Activated CD8-positive, alpha-beta memory T cell treated with anti-CD3 and anti-CD28 coated beads for 24 hours (primary cell): ENCODE results near the gene MAPK11.
"Not testable (repeated sequence)": the region's sequence is repeated elsewhere in the genome, so short reads cannot be mapped to it uniquely, and the experiment has no call there.

Experiments
- DNase-seq: peaks from one replicate; pipeline ENCODE4 v3.0.0-alpha.2; 2020

The MAPK11 gene

DNA sequence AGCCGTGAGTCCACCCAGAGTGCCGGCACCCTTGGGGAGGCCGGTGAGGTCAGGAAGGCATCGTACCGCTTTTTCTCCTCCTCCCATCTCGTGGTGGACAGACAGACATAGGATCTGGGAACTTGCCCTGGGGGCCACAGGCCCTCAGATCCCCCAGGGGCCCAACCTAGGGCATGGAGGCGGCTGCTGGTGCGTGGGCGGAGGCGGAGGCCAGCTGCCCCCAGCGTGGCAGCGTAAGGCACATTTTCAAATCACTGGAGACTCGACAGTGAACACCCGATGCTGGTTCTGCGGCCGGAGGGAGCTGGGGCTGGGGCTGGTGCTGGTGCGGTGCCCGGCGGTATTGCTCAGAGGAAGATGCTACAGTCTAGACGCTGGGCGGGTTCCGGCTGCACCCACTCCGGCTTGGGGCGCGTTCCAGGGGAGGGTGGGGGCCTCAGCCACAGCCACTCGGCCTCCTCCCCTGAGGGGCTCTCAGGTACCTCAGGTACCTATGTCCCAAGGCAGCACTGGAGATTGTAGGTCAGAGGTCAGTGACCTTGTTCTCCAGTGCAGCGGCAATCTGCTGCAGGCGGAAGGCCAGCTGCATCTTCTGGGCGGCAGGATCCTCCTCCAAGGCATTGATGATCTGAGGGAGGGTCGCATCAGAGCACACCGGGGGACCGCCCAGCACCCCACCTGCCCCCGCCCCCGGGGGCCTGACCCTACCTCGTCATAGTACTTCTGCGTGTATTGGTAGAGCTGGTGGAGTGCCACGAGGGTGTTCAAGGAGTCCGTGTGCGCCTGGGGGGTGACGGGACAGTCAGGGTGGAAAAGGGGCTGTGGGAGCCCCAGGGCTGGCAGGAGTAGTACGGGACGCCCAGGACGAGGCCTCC is 5.2 kb upstream of the MAPK11 start:
- no peak for DNase-seq

- DNase-seq: no peak
These were observed 4.6 kb upstream of the MAPK11 start for GRCh38 chr22:50274771-50275170.

DNA sequence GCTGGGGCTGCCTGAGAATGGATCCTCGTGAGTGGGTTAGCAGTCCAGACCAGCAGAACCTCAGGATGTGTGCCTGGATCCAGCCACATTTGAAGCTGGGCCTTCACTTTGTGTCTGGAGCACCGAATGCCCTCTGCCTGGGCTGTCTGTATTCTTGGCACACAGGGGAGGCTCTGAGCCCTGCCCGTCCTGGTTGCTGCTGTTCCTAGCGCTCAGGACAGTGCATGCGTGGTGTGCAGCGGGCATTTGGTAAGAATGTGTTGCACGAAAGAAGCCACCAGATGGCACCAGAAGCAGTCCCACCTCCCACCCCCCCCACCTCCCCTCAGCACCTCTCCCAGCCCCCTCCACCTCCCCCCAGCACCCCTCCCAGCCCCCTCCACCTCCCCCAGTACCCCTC is 4.1 kb upstream of the MAPK11 start:
- DNase-seq: no peak

DNA sequence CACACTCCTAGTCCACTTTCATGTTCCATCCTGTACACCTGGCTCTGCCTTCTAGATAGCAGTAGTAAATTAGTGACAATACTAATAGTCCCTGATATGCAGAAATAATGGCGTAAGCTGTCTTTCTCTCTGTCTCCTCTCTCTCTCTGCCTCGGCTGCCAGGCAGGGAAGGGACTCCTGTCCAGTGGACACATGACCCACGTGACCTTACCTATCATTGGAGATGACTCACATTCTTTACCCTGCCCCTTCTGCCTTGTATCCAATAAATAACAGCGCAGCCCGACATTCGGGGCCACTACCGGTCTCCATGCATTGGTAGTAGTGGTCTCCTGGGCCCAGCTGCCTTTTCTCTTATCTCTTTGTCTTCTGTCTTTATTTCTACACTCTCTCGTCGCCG is 3.6 kb upstream of the MAPK11 start:
- DNase-seq: not testable (repeated sequence)

DNA sequence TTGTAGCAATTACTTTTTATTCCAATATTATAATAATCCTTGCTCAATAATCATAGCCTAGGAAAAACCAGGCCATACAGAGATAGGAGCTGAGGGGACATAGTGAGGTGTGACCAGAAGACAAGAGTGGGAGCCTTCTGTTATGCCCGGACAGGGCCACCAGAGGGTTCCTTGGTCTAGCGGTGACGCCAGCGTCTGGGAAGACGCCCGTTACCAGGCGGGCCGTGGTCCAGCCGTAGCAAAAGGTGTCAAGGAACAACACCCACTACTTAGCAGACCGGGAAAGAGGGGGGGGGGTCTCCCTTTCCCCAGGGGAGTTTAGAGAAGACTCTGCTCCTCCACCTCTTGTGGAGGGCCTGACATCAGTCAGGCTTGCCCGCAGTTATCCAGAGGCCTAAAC is 3.2 kb upstream of the MAPK11 start:
- not testable (repeated sequence) for DNase-seq

DNA sequence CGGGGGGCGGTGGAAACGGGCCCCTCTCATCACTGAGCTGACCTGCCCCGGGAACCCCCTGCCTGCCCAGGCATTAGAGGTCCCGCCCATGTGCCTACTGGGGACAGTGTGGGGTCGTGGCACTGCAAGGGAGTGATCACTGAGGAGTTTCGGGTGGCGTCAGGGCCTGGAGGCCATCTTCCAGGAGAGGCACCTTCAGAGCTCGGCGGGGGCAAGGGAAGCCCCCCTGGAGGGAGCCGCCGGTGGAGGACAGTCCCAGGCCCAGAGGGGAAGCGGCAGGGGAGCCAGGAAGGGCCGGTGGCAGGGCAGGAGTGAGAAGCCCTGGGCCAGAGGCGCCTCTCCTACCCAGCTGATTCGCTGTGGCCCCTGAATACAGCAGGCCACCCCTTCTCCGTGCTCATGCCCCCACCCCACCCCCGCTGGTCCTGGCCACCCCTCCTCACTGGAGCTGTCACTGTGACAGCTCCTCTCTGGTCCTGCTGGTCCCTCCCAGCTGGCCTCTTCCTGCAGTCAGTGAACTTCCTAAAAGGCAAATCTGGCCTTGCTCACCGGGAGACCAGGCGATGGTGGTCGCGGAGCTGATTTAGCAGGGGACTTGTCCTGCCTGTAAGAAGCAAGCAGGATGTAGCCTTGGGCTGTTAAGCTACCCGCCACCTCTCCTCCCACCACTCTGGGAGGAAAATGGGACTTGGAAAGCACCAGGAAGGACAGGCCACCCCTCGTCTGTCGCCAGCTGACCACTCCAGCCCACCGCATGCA is 2.0 kb upstream of the MAPK11 start:
- DNase-seq: no peak

GRCh38 chr22:50271519-50271970 is 1.4 kb upstream of the MAPK11 start:
- no peak for DNase-seq

DNA sequence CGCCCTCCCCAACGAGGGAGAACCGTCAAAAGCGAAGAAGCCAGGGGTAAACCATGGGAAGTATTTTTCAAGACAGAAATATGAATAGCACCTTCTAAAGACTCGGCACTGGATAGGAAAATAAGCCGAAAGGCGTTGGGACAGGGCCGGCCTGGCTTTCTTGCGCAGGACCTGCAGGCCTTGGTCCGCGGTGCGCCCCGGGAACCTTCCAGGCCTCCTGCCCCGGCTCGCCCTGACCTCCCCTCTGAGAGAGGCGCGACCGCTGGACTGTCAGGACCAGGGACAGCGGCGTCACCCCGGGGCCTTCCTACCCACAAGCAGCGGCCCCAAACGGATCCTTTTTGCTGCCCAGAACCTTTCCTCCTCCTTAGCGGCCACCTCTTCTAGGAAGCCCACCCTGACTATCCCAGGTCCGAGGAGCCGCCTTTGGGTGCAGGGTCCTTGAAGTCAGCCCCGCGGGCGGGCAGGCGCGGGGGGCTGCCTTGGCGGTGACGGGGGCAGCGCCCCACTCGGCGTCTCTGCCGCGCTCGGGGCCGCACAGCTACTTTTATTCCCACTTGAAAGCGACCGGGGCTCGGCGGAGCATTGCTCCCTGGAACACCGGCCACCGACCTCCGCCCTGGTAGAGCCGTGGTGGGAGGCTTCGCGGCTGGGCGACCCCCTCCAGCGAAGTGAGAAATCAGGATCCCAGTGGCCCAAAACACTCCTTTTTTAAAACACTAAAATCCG is 650 bp upstream of the MAPK11 start:
- DNase-seq: peak; percentile 86

- no peak for DNase-seq
These were observed 609 bp downstream of the MAPK11 start for GRCh38 chr22:50269573-50269969.

- DNase-seq: no peak
These were observed 1.5 kb downstream of the MAPK11 start for GRCh38 chr22:50268655-50269113.

GRCh38 chr22:50267591-50268390 is 2.4 kb downstream of the MAPK11 start:
- DNase-seq: no peak

DNA sequence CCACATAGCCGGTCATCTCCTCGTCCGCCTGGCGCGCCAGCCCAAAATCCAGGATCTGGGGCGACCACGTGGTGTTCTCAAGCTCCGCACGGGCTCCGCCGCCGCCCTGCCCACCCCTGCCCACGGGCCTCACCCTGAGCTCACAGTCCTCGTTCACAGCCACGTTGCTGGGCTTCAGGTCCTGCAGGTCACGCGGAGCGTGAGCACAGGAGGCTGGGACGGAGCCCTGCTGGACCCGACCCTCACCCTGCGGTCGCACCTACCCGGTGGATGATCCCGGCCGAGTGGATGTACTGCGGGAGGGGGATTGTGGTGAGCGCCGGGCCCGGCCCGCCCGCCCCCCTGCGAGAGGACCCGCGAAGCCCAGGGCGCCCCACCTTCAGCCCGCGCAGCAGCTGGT is 3.2 kb downstream of the MAPK11 start:
- no peak for DNase-seq

GRCh38 chr22:50264946-50265669 is 5.1 kb downstream of the MAPK11 start:
- no peak for DNase-seq

GRCh38 chr22:50264104-50264745 is 6.0 kb downstream of the MAPK11 start:
- DNase-seq: no peak

GRCh38 chr22:50262973-50263617 is 7.1 kb downstream of the MAPK11 start:
- DNase-seq: no peak

- no peak for DNase-seq
These were observed 7.7 kb downstream of the MAPK11 start for GRCh38 chr22:50262460-50262911.

GRCh38 chr22:50261615-50262459 is 8.3 kb downstream of the MAPK11 start, which contains the start of gene MAPK12:
TSS of gene MAPK12 (minus strand) at chr22:50261683. CDS start at chr22:50261509, 174 bp downstream.
- DNase-seq: no peak

GRCh38 chr22:50260801-50261614 is 9.2 kb downstream of the MAPK11 start:
- DNase-seq: peak; percentile 75

- no peak for DNase-seq
These were observed 9.8 kb downstream of the MAPK11 start for GRCh38 chr22:50260434-50260800.
